K562 (cell line): ENCODE measurements around the gene THRSP. TPM values are rescaled to one million over a fixed set of nuclear protein-coding genes. Genes with fewer than 3 reads are reported as not detected.

Experiments
- ATAC-seq: fragments of 200-7000 bp; cut with Tn5 transposase; 3 replicates; pipeline ENCODE4 v1.9.1; 2020; ENCODE audit warnings: moderate library complexity
- BruUV-seq: library from RNA; stranded (reverse); fragments of 400-500 nt; replicated peaks from 2 replicates; lab custom pipeline; 2021; lab: Mats Ljungman, UMichigan
- CTCF ChIA-PET: fragments of 300-600 bp; formaldehyde crosslinking; extraction: SDS; loops from one replicate; lab custom pipeline; 2021; ENCODE audit warnings: low intra/inter-chr PET ratio; lab: Yijun Ruan, JAX
- POLR2A ChIA-PET: fragments of 300-600, 350-650 bp; sonication (Branson Sonifier 250); formaldehyde crosslinking; extraction: SDS; loops from one replicate; lab custom pipeline; 2021; ENCODE audit warnings: antibody characterized with exemption, inconsistent platforms; lab: Yijun Ruan, JAX
- DNase-seq, 4 experiments: peaks; one replicate each; pipeline versions ENCODE4 v3.0.0 to v3.0.0-alpha.2; 2011 to 2018; ENCODE audit warnings: low spot score in 3 of 4, mixed read lengths in 3 of 4; ENCODE audit errors: extremely low read depth in 1 of 4
- FAIRE-seq: peaks from 2 replicates; lab custom pipeline; 2011; peaks lifted over from hg19 to GRCh38; lab: Jason Lieb, UNC
- H2AFZ ChIP-seq: 2 replicates; pipeline ENCODE4 v1.6.0; 2011; ENCODE audit warnings: low read depth, low read length, control low read depth, inconsistent platforms
- H3K27ac ChIP-seq: fragments of 200-600 bp; 3 replicates; pipeline ENCODE4 v1.8.0; 2011; ENCODE audit warnings: low read depth, mild to moderate bottlenecking, control low read depth, inconsistent platforms, low read length, moderate library complexity, mixed read lengths; ENCODE audit errors: extremely low read depth
- H3K27me3 ChIP-seq, 2 experiments: fragments of 300-600 bp in 1 of 2; 2 replicates in 1 of 2; 3 replicates in 1 of 2; pipeline versions ENCODE4 v1.6.0 to v1.8.0; 2011; ENCODE audit warnings: inconsistent platforms in 2 of 2, low read length in 2 of 2, mild to moderate bottlenecking in 1 of 2, mixed read lengths in 1 of 2, moderate library complexity in 1 of 2; ENCODE audit not compliant: control insufficient read depth in 2 of 2, insufficient read depth in 2 of 2
- H3K36me3 ChIP-seq: fragments of 300-600 bp; 3 replicates; pipeline ENCODE4 v1.8.0; 2011; ENCODE audit warnings: mild to moderate bottlenecking, low read length, inconsistent platforms; ENCODE audit not compliant: control insufficient read depth, insufficient read depth
- H3K4me1 ChIP-seq, 2 experiments: fragments of 200-600 bp in 1 of 2; replicated peaks in 1 of 2; 2 replicates in 1 of 2; 3 replicates in 1 of 2; pipeline versions ENCODE4 v1.5.1 to v1.8.0; 2011; ENCODE audit warnings: inconsistent platforms in 2 of 2, low read length in 2 of 2, mild to moderate bottlenecking in 1 of 2, mixed read lengths in 1 of 2, moderate library complexity in 1 of 2; ENCODE audit not compliant: control insufficient read depth in 2 of 2, insufficient read depth in 2 of 2
- H3K4me2 ChIP-seq: 2 replicates; pipeline ENCODE4 v1.6.1; 2011; ENCODE audit warnings: low read length, control low read depth, inconsistent platforms, mixed read lengths; ENCODE audit not compliant: insufficient read depth
- H3K4me3 ChIP-seq: fragments of 200-600 bp; sonication (generic), shearing (Covaris generic); 2 replicates; pipeline ENCODE4 v1.5.1; 2016; ENCODE audit warnings: control low read depth, inconsistent platforms
- H3K79me2 ChIP-seq: fragments of 200-600 bp; 3 replicates; pipeline ENCODE4 v1.8.0; 2011; ENCODE audit warnings: low read length, inconsistent platforms; ENCODE audit not compliant: control insufficient read depth, insufficient read depth
- H3K9ac ChIP-seq, 2 experiments: 2 replicates each; pipeline versions ENCODE4 v1.6.0 to v1.6.1; 2011; ENCODE audit warnings: low read depth in 2 of 2, low read length in 2 of 2, control low read depth in 1 of 2, inconsistent platforms in 1 of 2, mild to moderate bottlenecking in 1 of 2, mixed read lengths in 1 of 2; ENCODE audit not compliant: insufficient read depth in 1 of 2
- H3K9me1 ChIP-seq: one replicate; pipeline ENCODE4 v1.6.0; 2011; ENCODE audit warnings: inconsistent platforms, mild to moderate bottlenecking, low read length, moderate library complexity; ENCODE audit not compliant: control insufficient read depth, insufficient read depth
- H3K9me3 ChIP-seq: replicated peaks from 2 replicates; pipeline ENCODE4 v1.5.1; 2011; ENCODE audit warnings: low read depth, low read length, inconsistent platforms; ENCODE audit not compliant: control insufficient read depth, insufficient read depth
- H4K20me1 ChIP-seq: replicated peaks from 2 replicates; pipeline ENCODE4 v1.6.1; 2011; ENCODE audit warnings: low read length, inconsistent platforms, mixed read lengths; ENCODE audit not compliant: control insufficient read depth, insufficient read depth
- BMI1 ChIP-seq: fragments of 150-350 bp; IDR thresholded peaks from 2 replicates; pipeline ENCODE4 v1.6.1; 2014; ENCODE audit warnings: low read length
- EGR1 ChIP-seq: fragments of 450-650 bp; conservative IDR thresholded peaks from 2 replicates; pipeline ENCODE4 v1.6.1; 2017; ENCODE audit warnings: mild to moderate bottlenecking
- ESRRB ChIP-seq: fragments of 250-450 bp; sonication (Bioruptor Pico); IDR thresholded peaks from 2 replicates; pipeline ENCODE4 v1.5.0; 2020; ENCODE audit warnings: mild to moderate bottlenecking, moderate library complexity, borderline replicate concordance
- HBP1 ChIP-seq: fragments of 450-650 bp; formaldehyde crosslinking; IDR thresholded peaks from 2 replicates; pipeline ENCODE4 v1.4.0; 2022; ENCODE audit warnings: missing genetic modification characterization
- JUND ChIP-seq, 2 experiments: IDR thresholded peaks; 2 replicates in 1 of 2; 3 replicates in 1 of 2; pipeline ENCODE4 v1.6.1; 2011; ENCODE audit warnings: borderline replicate concordance in 2 of 2, low read depth in 2 of 2, low read length in 2 of 2, improper control_type of control experiment in 1 of 2, missing biosample characterization in 1 of 2, missing genetic modification characterization in 1 of 2, missing genetic modification reagents in 1 of 2
- PTBP1 ChIP-seq: fragments of 200-400 bp; formaldehyde crosslinking; IDR thresholded peaks from 2 replicates; pipeline ENCODE4 v1.6.1; 2017; ENCODE audit warnings: low read depth, low read length
- TAL1 ChIP-seq: fragments of 450-650 bp; IDR thresholded peaks from 2 replicates; pipeline ENCODE4 v1.6.1; 2016; ENCODE audit warnings: mild to moderate bottlenecking
- TCF3 ChIP-seq: sonication (generic); formaldehyde crosslinking; IDR thresholded peaks from 2 replicates; pipeline ENCODE4 v1.4.0; 2020; ENCODE audit warnings: mild to moderate bottlenecking, missing genetic modification reagents
- ZNF174 ChIP-seq: fragments of 250-450 bp; sonication (Bioruptor Pico); IDR thresholded peaks from 2 replicates; pipeline ENCODE4 v1.4.0; 2020; ENCODE audit warnings: mild to moderate bottlenecking
- ZNF395 ChIP-seq: fragments of 200-800 bp; sonication (Bioruptor generic); IDR thresholded peaks from 2 replicates; pipeline ENCODE4 v1.6.1; 2017; ENCODE audit warnings: missing genetic modification characterization, missing compliant biosample characterization
- WGBS: fragments of 100-300 bp; shearing (Covaris generic); methylation state at CpG from one replicate; pipeline ENCODE4 v1.1.6; 2016; ENCODE audit warnings: low coverage, mixed read lengths; ENCODE audit not compliant: insufficient coverage; ENCODE audit errors: missing lambda C conversion rate; 5-methylcytosine and 5-hydroxymethylcytosine counted together
- in situ Hi-C: fragments of 300-500 bp; cut with MboI; formaldehyde crosslinking; loops from 4 replicates; pipeline ENCODE4 v1.15.0; 2018; ENCODE audit warnings: inconsistent platforms, mixed read lengths
- intact Hi-C: fragments of 100-400 bp; cut with micrococcal nuclease; formaldehyde crosslinking; loops from 2 replicates; pipeline ENCODE4 v1.14.2; 2022
- polyA plus RNA-seq, 8 experiments: library from polyadenylated mRNA; depleted of rRNA in 4 of 8; stranded (reverse) in 5 of 8; unstranded in 3 of 8; fragments of >200 nt; fragmentation: Nextera tagmentation in 2 of 8; fragmentation: Illumina TruSeq in 1 of 8; extraction: Ambion mirVana in 2 of 8; extraction: Trizol in 1 of 8; gene quantifications; 2 replicates each; pipeline versions ENCODE4 v1.2.1 to v1.2.3, GENCODE V29; 2011 to 2014; ENCODE audit warnings: inconsistent platforms in 1 of 8, missing spikeins in 1 of 8
- total RNA-seq, 7 experiments: library from RNA; depleted of rRNA in 6 of 7; stranded (reverse); fragments of >200 nt in 6 of 7; fragmentation: Illumina TruSeq in 2 of 7; extraction: Trizol in 2 of 7; gene quantifications; 2 replicates each; pipeline versions ENCODE4 v1.2.1 to v1.2.3, GENCODE V29; 2011 to 2021; ENCODE audit warnings: low replicate concordance in 1 of 7
- TF ChIP-seq, protein P1 (sequence below): fragments of 450-650 bp; IDR thresholded peaks from 2 replicates; pipeline ENCODE4 v1.6.1; 2016; ENCODE audit warnings: mild to moderate bottlenecking

Gene THRSP
- total and polyA plus RNA-seq, 9 of the 15 experiments (the other 6 are each of a cell fraction or from before 2014, with no cell fraction given), result 0.23 to 0.56 (median 0.31) TPM; not detected in 2

GRCh38 chr11:78099666-78100065 is 36.0 kb downstream of the THRSP start:
- intact Hi-C loops, result no loop called here
- no peaks in the 10 kb centered on the region for H4K20me1 ChIP-seq
- no peak overlapping the region for H3K27ac ChIP-seq
- no peaks in the 10 kb centered on the region for H3K9me3 ChIP-seq
- BruUV-seq, result no TSS peak
- no peaks in the 10 kb centered on the region for H3K9me1 ChIP-seq
- H2AFZ ChIP-seq, result no peak overlapping the region
- no peak for FAIRE-seq
- WGBS, result 83% methylated on average over 3 of the region's 4 CpGs
- H3K4me3 ChIP-seq, result no peak overlapping the region
- POLR2A ChIA-PET, result no interaction called here
- DNase-seq, result no peak
- no peak for ATAC-seq
- H3K9ac ChIP-seq, result no peak overlapping the region
- no peaks in the 10 kb centered on the region for H3K79me2 ChIP-seq
- H3K27me3 ChIP-seq, result no peaks in the 10 kb centered on the region
- peaks cover 0 to 3% of the 10 kb centered on the region in 2 experiments; a peak in 3 of 5 replicates for H3K4me1 ChIP-seq
- peaks cover 58% of the 10 kb centered on the region for H3K36me3 ChIP-seq
- H3K4me2 ChIP-seq, result no peak overlapping the region
- no peak for TF ChIP-seq TCF3
- TF ChIP-seq, all 486 proteins: peak for 0
- in situ Hi-C loops, result no loop called here
- CTCF ChIA-PET, result no interaction called here

DNA sequence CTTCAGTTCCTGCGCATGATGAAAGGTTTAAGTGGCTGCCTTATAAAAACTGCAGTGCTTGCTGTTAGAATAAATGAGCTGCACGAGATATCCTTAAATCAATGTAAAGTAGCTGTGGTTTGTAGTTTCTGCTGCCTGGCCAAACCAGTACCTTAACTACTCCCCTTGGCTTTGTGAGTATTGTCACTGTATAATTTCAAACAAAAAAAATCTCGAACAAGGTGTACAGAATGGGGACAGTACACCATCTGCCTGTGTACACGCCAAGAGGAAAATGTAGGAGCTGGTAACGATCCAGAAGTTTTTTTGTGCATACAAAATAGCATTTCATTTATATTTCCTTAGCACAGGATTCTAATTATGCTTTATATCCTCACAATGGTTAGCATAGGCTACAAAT is 36.6 kb downstream of the THRSP start:
- POLR2A ChIA-PET, result no interaction called here
- H3K9ac ChIP-seq, result no peak overlapping the region
- in situ Hi-C loops (no loop called here), intact Hi-C loops (no loop called here)
- no peak overlapping the region for H3K27ac ChIP-seq
- H3K4me2 ChIP-seq, result no peak overlapping the region
- ATAC-seq (no peak), DNase-seq (no peak), FAIRE-seq (no peak)
- H3K9me3 ChIP-seq, result no peaks in the 10 kb centered on the region
- no peaks in the 10 kb centered on the region for H3K4me1 ChIP-seq
- CTCF ChIA-PET, result no interaction called here
- H4K20me1 ChIP-seq, result no peaks in the 10 kb centered on the region
- no peaks in the 10 kb centered on the region for H3K9me1 ChIP-seq
- no peaks in the 10 kb centered on the region for H3K79me2 ChIP-seq
- no peak overlapping the region for H3K4me3 ChIP-seq
- BruUV-seq, result no TSS peak
- H3K36me3 ChIP-seq, result peaks cover 59% of the 10 kb centered on the region
- WGBS, result 74% methylated on average over 5 of the region's 5 CpGs
- no peak overlapping the region for H2AFZ ChIP-seq
- no peaks in the 10 kb centered on the region for H3K27me3 ChIP-seq
- TF ChIP-seq TAL1, result no peak
- TF ChIP-seq BMI1, result no peak
- TF ChIP-seq HBP1 (CRISPR knock-in tag), result no peak
- TF ChIP-seq EGR1, result no peak
- TF ChIP-seq, protein P1, sequence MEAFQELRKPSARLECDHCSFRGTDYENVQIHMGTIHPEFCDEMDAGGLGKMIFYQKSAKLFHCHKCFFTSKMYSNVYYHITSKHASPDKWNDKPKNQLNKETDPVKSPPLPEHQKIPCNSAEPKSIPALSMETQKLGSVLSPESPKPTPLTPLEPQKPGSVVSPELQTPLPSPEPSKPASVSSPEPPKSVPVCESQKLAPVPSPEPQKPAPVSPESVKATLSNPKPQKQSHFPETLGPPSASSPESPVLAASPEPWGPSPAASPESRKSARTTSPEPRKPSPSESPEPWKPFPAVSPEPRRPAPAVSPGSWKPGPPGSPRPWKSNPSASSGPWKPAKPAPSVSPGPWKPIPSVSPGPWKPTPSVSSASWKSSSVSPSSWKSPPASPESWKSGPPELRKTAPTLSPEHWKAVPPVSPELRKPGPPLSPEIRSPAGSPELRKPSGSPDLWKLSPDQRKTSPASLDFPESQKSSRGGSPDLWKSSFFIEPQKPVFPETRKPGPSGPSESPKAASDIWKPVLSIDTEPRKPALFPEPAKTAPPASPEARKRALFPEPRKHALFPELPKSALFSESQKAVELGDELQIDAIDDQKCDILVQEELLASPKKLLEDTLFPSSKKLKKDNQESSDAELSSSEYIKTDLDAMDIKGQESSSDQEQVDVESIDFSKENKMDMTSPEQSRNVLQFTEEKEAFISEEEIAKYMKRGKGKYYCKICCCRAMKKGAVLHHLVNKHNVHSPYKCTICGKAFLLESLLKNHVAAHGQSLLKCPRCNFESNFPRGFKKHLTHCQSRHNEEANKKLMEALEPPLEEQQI, result no peak
- no peak for TF ChIP-seq PTBP1
- TF ChIP-seq ZNF395, result no peak
- no peak for TF ChIP-seq ESRRB (CRISPR knock-in tag)
- TF ChIP-seq JUND (IDR thresholded peaks at IDR 0.05; ENCODE audit: borderline replicate concordance, low read depth, low read length), result no peak
- TF ChIP-seq JUND (tag; IDR thresholded peaks at IDR 0.05; ENCODE audit: borderline replicate concordance, low read depth, low read length), result no peak
- TF ChIP-seq ZNF174 (CRISPR knock-in tag), result no peak
